ENCODE results near the gene DCAF10. TPM values are rescaled to one million over a fixed set of nuclear protein-coding genes. Genes with fewer than 3 reads are reported as not detected.
"Not testable (repeated sequence)": the region's sequence is repeated elsewhere in the genome, so short reads cannot be mapped to it uniquely, and the experiment has no call there.

DCAF10 gene
- total RNA-seq, 1 experiment from 2014 or later: 11.8 TPM

- H3F3A ChIP-seq (ENCODE audit: low read length, unreplicated experiment): no peaks in the 10 kb centered on the region
- H3K36me3 ChIP-seq (ENCODE audit: low read depth, low read length): no peaks in the 10 kb centered on the region; the same call in 1 of the 2 replicates
- TF ChIP-seq EZH2 (IDR thresholded peaks at IDR 0.05; ENCODE audit: low read length, unreplicated experiment) (no peak), EZH2phosphoT487 (IDR thresholded peaks at IDR 0.05; ENCODE audit: borderline replicate concordance, low read length) (no peak)
- TF ChIP-seq, protein P1, sequence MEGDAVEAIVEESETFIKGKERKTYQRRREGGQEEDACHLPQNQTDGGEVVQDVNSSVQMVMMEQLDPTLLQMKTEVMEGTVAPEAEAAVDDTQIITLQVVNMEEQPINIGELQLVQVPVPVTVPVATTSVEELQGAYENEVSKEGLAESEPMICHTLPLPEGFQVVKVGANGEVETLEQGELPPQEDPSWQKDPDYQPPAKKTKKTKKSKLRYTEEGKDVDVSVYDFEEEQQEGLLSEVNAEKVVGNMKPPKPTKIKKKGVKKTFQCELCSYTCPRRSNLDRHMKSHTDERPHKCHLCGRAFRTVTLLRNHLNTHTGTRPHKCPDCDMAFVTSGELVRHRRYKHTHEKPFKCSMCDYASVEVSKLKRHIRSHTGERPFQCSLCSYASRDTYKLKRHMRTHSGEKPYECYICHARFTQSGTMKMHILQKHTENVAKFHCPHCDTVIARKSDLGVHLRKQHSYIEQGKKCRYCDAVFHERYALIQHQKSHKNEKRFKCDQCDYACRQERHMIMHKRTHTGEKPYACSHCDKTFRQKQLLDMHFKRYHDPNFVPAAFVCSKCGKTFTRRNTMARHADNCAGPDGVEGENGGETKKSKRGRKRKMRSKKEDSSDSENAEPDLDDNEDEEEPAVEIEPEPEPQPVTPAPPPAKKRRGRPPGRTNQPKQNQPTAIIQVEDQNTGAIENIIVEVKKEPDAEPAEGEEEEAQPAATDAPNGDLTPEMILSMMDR (conservative IDR thresholded peaks at IDR 0.05; ENCODE audit: low read depth, low read length): no peak
- ChIA-PET CTCF (no interaction called here), POLR2A (ENCODE audit: unreplicated experiment) (no interaction called here)
- no peak overlapping the region for H3K9ac ChIP-seq (ENCODE audit: low read length)
- H3K4me2 ChIP-seq (ENCODE audit: low read length): no peak overlapping the region
- no peaks in the 10 kb centered on the region for H3K4me1 ChIP-seq (ENCODE audit: insufficient read depth, low read length)
- no peak for DNase-seq
- H4K20me1 ChIP-seq (ENCODE audit: low read length): no peaks in the 10 kb centered on the region
- intact Hi-C loops (cut with micrococcal nuclease): no loop called here
- ATAC-seq: no peak
- H3K27me3 ChIP-seq (ENCODE audit: low read length): no peaks in the 10 kb centered on the region
- no peaks in the 10 kb centered on the region for H3K79me2 ChIP-seq (ENCODE audit: low read length)
- BruUV-seq (replicated peaks): no TSS peak
- H2AFZ ChIP-seq (ENCODE audit: low read length): no peak overlapping the region
- no peaks in the 10 kb centered on the region for H3K9me3 ChIP-seq (ENCODE audit: low read length)
- H3K4me3 ChIP-seq (ENCODE audit: low read length): no peak overlapping the region
- H3K9me2 ChIP-seq (replicated peaks; ENCODE audit: low read length): no peaks in the 10 kb centered on the region
- no peak overlapping the region for H3K27ac ChIP-seq (ENCODE audit: low read length)
Measured at GRCh38 chr9:37889536-37889935, 88.9 kb downstream of the DCAF10 start.

- DNase-seq; H3K27me3 ChIP-seq (ENCODE audit: low read length); H3K9me2 ChIP-seq (replicated peaks; ENCODE audit: low read length); H4K20me1 ChIP-seq (ENCODE audit: low read length); H3K9me3 ChIP-seq (ENCODE audit: low read length); intact Hi-C loops (cut with micrococcal nuclease); H2AFZ ChIP-seq (ENCODE audit: low read length); POLR2A ChIA-PET (ENCODE audit: unreplicated experiment); H3K4me2 ChIP-seq (ENCODE audit: low read length); H3F3A ChIP-seq (ENCODE audit: low read length, unreplicated experiment); H3K9ac ChIP-seq (ENCODE audit: low read length); CTCF ChIA-PET; H3K27ac ChIP-seq (ENCODE audit: low read length); BruUV-seq (replicated peaks); H3K36me3 ChIP-seq (ENCODE audit: low read depth, low read length); H3K4me3 ChIP-seq (ENCODE audit: low read length); H3K79me2 ChIP-seq (ENCODE audit: low read length); ATAC-seq; H3K4me1 ChIP-seq (ENCODE audit: insufficient read depth, low read length): not testable (repeated sequence)
Measured at GRCh38 chr9:37891042-37891441, 90.4 kb downstream of the DCAF10 start.

DNA sequence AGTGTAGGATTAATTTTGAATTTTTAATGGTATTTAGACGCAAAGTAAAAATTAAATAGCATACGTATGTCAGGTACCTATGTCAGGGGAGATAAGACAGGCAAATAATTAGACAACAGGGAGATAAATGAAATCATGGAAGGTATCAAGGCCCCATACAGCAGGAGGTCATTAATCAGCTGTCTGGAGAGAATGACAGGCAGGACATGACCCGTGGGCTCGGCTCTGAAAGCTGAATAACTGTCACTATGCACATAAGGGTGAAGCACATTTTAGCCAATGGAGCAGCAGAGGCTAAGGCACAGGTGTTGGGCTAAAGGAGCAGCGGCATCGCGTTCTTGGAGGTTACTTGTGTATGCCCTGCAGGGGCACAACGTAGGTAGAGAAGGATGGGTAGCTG is 91.5 kb downstream of the DCAF10 start:
- no peaks in the 10 kb centered on the region for H3K79me2 ChIP-seq (ENCODE audit: low read length)
- no peak overlapping the region for H3K4me3 ChIP-seq (ENCODE audit: low read length)
- H3K27me3 ChIP-seq (ENCODE audit: low read length): no peaks in the 10 kb centered on the region
- no peak overlapping the region for H3K9ac ChIP-seq (ENCODE audit: low read length)
- H3K9me2 ChIP-seq (replicated peaks; ENCODE audit: low read length): no peaks in the 10 kb centered on the region
- POLR2A ChIA-PET (ENCODE audit: unreplicated experiment): interaction anchor here (0.5 kb wide), 1 partner anchor 234 kb away, joined by 3 read pairs; no protein-coding TSS in a partner anchor
- BruUV-seq (replicated peaks): no TSS peak
- ATAC-seq: no peak
- H3K4me2 ChIP-seq (ENCODE audit: low read length): no peak overlapping the region
- no peaks in the 10 kb centered on the region for H4K20me1 ChIP-seq (ENCODE audit: low read length)
- DNase-seq: no peak
- peaks cover 3% of the 10 kb centered on the region; the same call in 1 of the 2 replicates for H3K36me3 ChIP-seq (ENCODE audit: low read depth, low read length)
- H3F3A ChIP-seq (ENCODE audit: low read length, unreplicated experiment): no peaks in the 10 kb centered on the region
- H3K4me1 ChIP-seq (ENCODE audit: insufficient read depth, low read length): no peaks in the 10 kb centered on the region
- no peaks in the 10 kb centered on the region for H3K9me3 ChIP-seq (ENCODE audit: low read length)
- no peak overlapping the region for H3K27ac ChIP-seq (ENCODE audit: low read length)
- intact Hi-C loops (cut with micrococcal nuclease): no loop called here
- TF ChIP-seq, protein P1 (conservative IDR thresholded peaks at IDR 0.05; ENCODE audit: low read depth, low read length): no peak
- TF ChIP-seq EZH2phosphoT487 (IDR thresholded peaks at IDR 0.05; ENCODE audit: borderline replicate concordance, low read length) (no peak), EZH2 (IDR thresholded peaks at IDR 0.05; ENCODE audit: low read length, unreplicated experiment) (no peak)
- CTCF ChIA-PET: no interaction called here
- no peak overlapping the region for H2AFZ ChIP-seq (ENCODE audit: low read length)
